ENCODE results near the gene CENPVL2.
"Not testable (repeated sequence)": the region's sequence is repeated elsewhere in the genome, so short reads cannot be mapped to it uniquely, and the experiment has no call there.

CENPVL2 gene

GRCh38 chrX:51682720-51683062 is at the start of gene CENPVL2:
CENPVL2 (minus strand) TSS chrX:51682831; CDS start chrX:51682831, 0 bp downstream.
- not testable (repeated sequence) for FAIRE-seq

DNA sequence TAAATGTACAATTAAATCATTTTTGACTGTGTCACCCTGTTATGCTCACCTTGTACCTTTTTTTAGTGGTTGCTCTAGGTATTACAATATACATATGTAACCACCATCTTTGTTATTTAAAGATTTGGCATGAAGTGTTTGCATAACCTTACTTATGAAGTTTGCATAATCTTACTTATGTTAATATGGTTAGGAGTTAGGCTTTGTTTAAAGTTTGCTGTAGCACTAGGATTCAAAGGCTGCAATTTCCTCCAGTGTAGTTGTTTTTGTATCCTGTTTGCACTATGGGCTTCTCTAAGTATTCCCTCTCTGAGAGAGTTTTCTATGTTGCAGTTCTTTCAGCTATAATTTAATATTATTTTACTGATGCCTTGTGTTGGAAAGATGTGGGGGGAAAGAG is 45.6 kb upstream of the CENPVL2 start:
- no peak for FAIRE-seq

GRCh38 chrX:51712943-51713647 is 30.5 kb upstream of the CENPVL2 start:
- FAIRE-seq, result not testable (repeated sequence)

DNA sequence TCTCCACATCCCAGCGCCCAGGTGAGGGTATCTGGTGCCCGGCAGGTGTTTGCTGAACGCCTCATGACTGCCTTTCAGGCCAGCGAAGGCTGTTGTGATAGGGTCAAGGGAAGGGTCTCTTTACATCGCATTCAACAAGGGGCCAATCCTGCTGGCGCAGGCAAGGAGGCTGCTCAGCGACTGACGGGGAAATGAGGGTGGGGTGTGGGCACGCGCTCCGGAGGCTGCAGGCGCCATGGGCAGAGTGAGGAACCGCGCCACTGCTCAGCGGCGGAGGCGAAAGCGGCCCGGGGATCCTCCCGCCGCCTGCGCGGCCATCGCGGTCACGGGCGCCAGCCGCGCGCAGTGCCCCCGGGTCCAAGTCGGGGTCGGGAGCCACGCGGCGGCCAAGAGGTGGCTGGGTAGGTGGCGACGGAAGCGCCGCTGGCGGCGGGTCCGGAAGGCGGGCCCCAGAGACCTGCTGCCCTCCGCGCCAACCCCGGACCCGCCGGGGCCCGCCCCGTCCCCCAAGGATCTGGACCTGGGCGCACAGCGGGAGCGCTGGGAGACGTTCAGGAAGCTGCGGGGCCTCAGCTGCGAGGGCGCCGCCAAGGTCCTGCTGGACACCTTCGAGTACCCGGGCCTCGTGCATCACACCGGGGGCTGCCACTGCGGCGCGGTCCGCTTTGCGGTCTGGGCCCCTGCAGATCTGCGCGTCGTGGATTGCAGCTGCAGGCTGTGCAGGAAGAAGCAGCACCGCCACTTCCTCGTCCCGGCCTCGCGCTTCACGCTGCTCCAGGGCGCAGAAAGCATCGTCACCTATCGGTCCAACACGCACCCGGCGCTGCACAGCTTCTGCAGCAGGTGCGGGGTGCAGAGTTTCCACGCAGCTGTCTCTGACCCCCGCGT is 27.9 kb upstream of the CENPVL2 start, which contains the start of gene CENPVL1:
Gene CENPVL1, plus strand, starts transcription at position 236 of the 888 bp plus-strand sequence. Its CDS starts 0 bp downstream, at position 236.
- not testable (repeated sequence) for FAIRE-seq

- FAIRE-seq, result no peak
Measured at GRCh38 chrX:51697397-51697796, 14.8 kb upstream of the CENPVL2 start.

- FAIRE-seq, result no peak
Measured at GRCh38 chrX:51694254-51694653, 11.6 kb upstream of the CENPVL2 start.

GRCh38 chrX:51681808-51682719 is 567 bp downstream of the CENPVL2 start:
- FAIRE-seq, result not testable (repeated sequence)

DNA sequence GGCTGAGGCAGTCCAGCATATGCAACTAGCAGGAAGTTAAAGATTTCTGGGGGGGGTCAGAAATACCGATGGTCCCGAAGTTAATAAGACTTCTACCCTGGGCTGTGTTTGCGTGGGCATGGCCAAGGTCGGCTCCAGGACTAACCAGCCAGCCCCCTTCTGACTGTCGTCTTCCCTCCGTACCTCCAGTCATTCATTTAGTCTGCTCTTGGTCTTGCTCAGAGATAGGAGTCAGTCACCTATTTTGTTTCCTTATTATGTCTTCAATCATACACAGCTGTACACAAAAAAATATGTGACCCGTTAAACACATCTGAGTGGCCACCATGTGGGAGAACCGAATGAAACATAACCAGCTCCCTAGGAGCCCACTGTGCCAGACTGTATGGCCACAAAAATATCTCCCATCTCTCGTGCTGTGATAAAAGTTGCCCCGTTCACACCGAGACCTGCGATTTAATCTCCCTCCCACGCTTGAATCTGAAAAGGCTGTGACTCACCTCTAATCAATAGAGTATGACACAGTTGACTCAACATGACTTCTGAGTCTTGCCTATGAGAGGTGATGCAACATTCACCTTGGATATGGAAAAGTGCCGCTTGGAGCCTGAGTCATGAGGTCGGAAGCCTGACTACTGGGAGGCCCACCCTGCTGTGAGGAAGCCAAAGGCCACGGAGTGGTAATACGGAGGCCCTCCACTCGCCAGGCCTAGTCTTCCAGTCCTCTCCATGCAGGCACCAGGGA is 2.8 kb downstream of the CENPVL2 start:
- FAIRE-seq, result not testable (repeated sequence)

- no peak for FAIRE-seq
Measured at GRCh38 chrX:51665981-51666380, 16.6 kb downstream of the CENPVL2 start.

GRCh38 chrX:51643377-51643776 is 39.3 kb downstream of the CENPVL2 start:
- FAIRE-seq, result no peak

GRCh38 chrX:51641421-51642021 is 41.1 kb downstream of the CENPVL2 start:
- peak; percentile 32 for FAIRE-seq

DNA sequence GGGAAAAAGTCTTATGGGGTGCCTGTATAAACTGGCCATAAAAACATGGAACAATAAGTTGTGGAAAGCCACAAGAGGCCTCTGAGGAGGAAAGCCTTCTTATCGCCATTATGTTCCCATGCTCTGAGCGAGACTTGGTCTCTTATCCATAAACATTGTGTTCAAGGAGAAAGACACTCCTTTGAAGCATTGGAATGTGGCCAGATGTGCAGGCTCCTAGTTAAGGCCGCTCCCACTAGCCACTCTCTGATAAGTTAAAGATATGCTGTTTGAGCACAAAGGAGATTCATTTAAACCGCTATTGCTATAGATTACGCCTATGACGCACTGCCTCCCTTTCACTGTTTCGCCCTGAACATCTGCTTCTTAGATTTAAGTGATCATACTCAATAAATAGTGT is 46.1 kb downstream of the CENPVL2 start:
- not testable (repeated sequence) for FAIRE-seq
